GM13976 (cell line): ENCODE results near the gene PRKAR2A.

ENCODE experiments used
- DNase-seq: peaks from one replicate; pipeline ENCODE4 v3.0.0; 2012; ENCODE audit warnings: low spot score
- in situ Hi-C: fragments of 300-500 bp; cut with MboI; formaldehyde crosslinking; loops from one replicate; pipeline ENCODE4 v1.12.0; 2022; ENCODE audit warnings: low sequenced_read_pairs, mixed read lengths, inconsistent platforms; ENCODE audit not compliant: unreplicated experiment
- TF ChIP-seq, protein P1 (sequence below): IDR thresholded peaks from 2 replicates; pipeline ENCODE4 v1.5.1; 2012; ENCODE audit warnings: borderline replicate concordance, mild to moderate bottlenecking; ENCODE audit not compliant: insufficient read depth; ENCODE audit errors: extremely low read depth, missing control alignments, control extremely low read depth

PRKAR2A gene

DNA sequence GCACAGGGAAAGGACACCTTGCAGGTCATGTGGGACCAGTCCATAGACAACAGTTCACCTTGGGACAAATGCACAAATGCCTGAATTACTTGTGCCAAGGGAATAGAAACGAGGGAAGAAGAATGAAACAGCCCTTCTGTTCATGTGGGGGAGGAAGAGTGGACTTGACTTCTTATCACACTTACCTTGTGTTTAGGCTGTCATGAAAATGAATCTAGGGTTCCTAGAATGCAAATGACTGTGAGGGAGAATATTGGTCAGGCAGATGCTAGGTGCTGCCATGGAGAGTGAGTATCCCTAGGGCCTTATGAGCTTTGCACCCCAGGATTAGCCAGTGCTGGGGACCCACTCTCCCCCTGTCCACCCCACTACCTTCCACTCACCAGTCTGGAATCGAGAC, 11.0 kb upstream of the PRKAR2A start:
- TF ChIP-seq, protein P1, sequence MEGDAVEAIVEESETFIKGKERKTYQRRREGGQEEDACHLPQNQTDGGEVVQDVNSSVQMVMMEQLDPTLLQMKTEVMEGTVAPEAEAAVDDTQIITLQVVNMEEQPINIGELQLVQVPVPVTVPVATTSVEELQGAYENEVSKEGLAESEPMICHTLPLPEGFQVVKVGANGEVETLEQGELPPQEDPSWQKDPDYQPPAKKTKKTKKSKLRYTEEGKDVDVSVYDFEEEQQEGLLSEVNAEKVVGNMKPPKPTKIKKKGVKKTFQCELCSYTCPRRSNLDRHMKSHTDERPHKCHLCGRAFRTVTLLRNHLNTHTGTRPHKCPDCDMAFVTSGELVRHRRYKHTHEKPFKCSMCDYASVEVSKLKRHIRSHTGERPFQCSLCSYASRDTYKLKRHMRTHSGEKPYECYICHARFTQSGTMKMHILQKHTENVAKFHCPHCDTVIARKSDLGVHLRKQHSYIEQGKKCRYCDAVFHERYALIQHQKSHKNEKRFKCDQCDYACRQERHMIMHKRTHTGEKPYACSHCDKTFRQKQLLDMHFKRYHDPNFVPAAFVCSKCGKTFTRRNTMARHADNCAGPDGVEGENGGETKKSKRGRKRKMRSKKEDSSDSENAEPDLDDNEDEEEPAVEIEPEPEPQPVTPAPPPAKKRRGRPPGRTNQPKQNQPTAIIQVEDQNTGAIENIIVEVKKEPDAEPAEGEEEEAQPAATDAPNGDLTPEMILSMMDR = no peak
- no peak for DNase-seq
- in situ Hi-C loops = no loop called here

DNA sequence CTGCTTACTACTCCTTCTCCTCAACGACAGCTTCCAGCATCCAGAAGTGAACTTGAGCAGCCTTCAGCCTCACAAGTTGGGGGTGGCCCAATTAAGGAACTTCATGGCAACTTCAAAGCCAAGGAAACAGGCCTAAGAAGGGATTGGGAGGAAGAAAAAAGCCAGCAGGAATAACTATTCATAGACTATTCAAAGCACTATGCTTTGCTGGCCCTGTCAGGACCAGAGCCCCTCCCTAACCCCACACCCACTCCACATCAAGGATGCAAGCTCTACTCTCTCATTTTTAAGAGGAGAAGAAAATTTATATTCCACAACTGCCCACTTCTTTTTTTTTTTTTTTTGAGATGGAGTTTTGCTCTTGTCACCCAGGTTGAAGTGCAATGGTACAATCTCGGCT, 10.0 kb upstream of the PRKAR2A start:
- in situ Hi-C loops = no loop called here
- no peak for DNase-seq

DNA sequence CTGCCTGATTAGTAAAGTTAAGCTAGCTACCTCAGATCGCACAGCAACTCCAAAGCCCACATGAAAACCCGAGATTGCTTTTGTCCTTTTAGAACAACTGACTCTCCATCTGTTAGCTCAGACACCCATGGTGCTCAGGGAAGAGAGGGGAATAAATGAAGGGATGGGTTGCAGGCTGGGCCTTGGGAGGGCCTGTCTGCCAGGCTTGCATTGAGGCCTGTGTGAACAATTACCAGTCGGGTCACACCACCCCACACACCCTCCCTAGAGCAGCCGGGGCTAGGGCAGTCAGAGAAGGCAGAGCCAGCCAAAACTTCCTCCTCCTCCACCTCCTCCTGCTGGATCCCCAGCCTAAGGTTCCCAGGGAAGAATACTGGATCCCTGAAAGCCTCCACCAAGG, 8.8 kb upstream of the PRKAR2A start:
- TF ChIP-seq, protein P1 = no peak
- in situ Hi-C loops = no loop called here
- no peak for DNase-seq

More for the DNA sequence above, 10.0 kb upstream of the PRKAR2A start:
- TF ChIP-seq, protein P1 = no peak

DNA sequence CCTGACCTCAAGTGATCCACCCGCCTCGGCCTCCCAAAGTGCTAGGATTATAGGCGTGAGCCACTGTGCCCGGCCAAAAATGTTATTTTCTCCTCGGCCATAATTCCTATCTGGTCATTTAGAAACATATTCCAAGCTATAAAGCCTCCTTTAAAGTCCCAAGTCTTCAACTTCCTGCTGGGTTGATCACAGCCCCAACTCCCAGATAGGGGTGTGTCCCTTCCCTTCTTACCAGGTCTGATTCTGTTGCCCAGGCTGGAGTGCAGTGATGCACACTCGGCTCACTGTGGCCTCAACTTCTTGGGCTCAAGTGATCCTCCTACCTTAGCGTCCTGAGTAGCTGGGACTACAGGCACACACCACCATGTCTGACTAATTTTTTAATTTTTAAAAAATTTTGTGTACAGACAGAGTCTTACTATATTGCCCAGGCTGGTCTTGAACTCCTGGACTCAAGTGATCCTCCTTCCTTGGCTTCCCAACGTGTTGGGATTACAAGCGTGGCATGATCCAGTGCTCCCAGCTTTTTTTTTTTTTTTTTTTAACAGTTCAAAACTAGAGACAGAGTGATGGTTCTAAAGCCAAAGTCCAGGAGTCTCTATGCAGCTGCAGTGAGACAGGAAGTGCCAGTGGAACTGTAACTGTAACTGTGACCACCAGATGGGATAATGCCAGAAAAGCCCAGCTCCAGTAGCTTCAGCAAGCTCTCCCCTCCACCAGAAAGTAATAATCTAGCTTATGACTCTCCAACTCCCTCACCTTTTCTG, 8.2 kb upstream of the PRKAR2A start:
- DNase-seq = no peak
- in situ Hi-C loops = no loop called here

DNA sequence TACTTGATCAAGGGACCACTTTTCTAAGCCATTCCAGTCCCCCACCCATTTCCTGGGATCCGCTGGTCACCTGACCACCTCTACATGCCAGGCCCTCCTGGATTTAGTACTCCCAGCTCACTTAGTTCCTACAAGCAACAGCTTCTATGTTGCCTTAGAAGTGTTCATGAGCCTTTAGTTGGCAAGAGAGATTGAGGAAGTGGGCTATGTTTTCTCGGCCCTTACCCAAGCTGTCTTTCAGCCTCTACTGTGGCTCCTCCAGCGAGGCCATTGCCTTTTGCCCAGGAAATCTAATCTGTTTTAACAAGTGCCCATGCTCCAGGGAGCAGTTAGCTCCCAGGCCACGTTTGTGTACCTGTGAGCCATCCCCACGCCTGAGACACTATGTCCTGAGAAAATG, 4.5 kb upstream of the PRKAR2A start:
- DNase-seq = no peak
- TF ChIP-seq, protein P1 = no peak
- in situ Hi-C loops = no loop called here

More for the DNA sequence above, 8.2 kb upstream of the PRKAR2A start:
- TF ChIP-seq, protein P1 = no peak

DNA sequence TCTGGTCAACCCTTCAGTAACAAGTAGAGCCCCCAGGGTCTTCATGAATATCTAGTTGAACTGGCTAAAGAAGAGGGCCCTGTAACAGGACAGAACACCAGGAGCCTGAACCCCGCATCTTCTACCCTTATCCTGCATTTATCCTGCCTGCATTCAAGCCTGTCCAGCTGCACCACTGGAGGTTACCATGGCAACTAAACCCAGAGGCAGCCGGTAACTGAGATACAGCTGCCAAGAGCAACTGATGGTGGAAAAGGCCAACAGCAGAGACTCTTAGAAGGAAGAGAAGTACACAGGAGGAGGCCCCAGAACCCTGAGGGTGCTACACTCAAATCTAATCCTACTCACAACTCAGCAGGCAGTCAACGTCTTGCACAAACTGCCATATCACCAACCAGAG, 3.7 kb upstream of the PRKAR2A start:
- DNase-seq = no peak
- in situ Hi-C loops = no loop called here
- TF ChIP-seq, protein P1 = no peak
